Pancreas (tissue), 10 donors: Measurements from ENCODE around the gene PDE4B. TPM values are rescaled to one million over a fixed set of nuclear protein-coding genes. Genes with fewer than 3 reads are reported as not detected.

Experiments
- ATAC-seq, 4 donors: fragments of 200-7000 bp; cut with Tn5 transposase; one replicate each; pipeline versions ENCODE4 v1.8.0 to v1.9.1; 2020; ENCODE audit warnings: mild to moderate bottlenecking in 4 of 4, moderate library complexity in 4 of 4
- DNase-seq, 6 donors: peaks; one replicate each; pipeline ENCODE4 v3.0.0-alpha.2; 2020
- FAIRE-seq: peaks from 2 replicates; lab custom pipeline; 2012; peaks lifted over from hg19 to GRCh38; lab: Jason Lieb, UNC
- H3K27ac ChIP-seq, 4 donors: fragments of 200-600 bp; sonication (generic); 1 replicate in 3 of 4; 2 replicates in 1 of 4; pipeline versions ENCODE4 v1.5.0 to v1.8.0; 2020
- H3K27me3 ChIP-seq, 4 donors: fragments of 200-600 bp; one replicate each; pipeline ENCODE4 v1.8.0; 2021
- H3K36me3 ChIP-seq, 3 donors: fragments of 200-600 bp; sonication (generic) in 1 of 3; one replicate each; pipeline versions ENCODE4 v1.5.0 to v1.8.0; 2020 to 2021
- H3K4me1 ChIP-seq, 3 donors: fragments of 200-600 bp; one replicate each; pipeline ENCODE4 v1.8.0; 2021
- H3K4me3 ChIP-seq, 4 donors: fragments of 200-600 bp; sonication (generic) in 2 of 4; one replicate each; pipeline versions ENCODE4 v1.5.0 to v1.8.0; 2020 to 2021
- H3K9me3 ChIP-seq, 4 donors: fragments of 200-600 bp; one replicate each; pipeline ENCODE4 v1.8.0; 2021
- WGBS, 2 donors: extraction: QIAGEN DNeasy Blood & Tissue Kit; methylation state at CpG; one replicate each; pipeline ENCODE4 v1.1.7; 2013; 5-methylcytosine and 5-hydroxymethylcytosine counted together
- intact Hi-C, 3 donors: fragments of 100-400 bp; cut with DNase I; formaldehyde crosslinking; loops; one replicate each; pipeline versions ENCODE4 v1.11.1 to v1.14.2; 2022
- polyA plus RNA-seq, 2 donors: library from polyadenylated mRNA; stranded (reverse); fragments of 200-250 nt; gene quantifications; one replicate each; pipeline ENCODE4 v1.2.3, GENCODE V29; 2013
- total RNA-seq, 6 donors: library from RNA; stranded (reverse); fragmentation: NEBNext Ultra II Directional in 4 of 6; extraction: Animal tissue kit (Norgen Biotek cat#: 25700) in 4 of 6; gene quantifications; one replicate each; pipeline versions ENCODE4 v1.2.1 to v1.2.4, GENCODE V29; 2021 to 2023
- TF ChIP-seq, protein P1 (sequence below), 4 donors: fragments of 200-600 bp; sonication (generic) in 3 of 4; IDR thresholded peaks; one replicate each; pipeline versions ENCODE4 v1.5.0 to v1.8.0; 2021; ENCODE audit warnings: antibody characterized with exemption in 4 of 4
- donor health status: healthy with polysubstance abuse.
- donor health status: DM: no; HTN: no; CAD: no; lungs with moderate emphysema.
- donor health status: DM: no; HTN: no; CAD: no.
- donor health status: control.
- donor health status: control.
- donor health status: Bipolar disorder and iron deficiency.
- donor health status: DM: yes; HTN: yes; CAD: no.
- donor health status: DM: no; HTN: no; CAD: no.
- donor health status: DM: no; HTN: no; CAD: no.
- donor health status: DM: yes; HTN: yes; CAD: no.

PDE4B gene
- total and polyA plus RNA-seq, 8 donors: 0.23 to 3.7 (median 0.92) TPM

DNA sequence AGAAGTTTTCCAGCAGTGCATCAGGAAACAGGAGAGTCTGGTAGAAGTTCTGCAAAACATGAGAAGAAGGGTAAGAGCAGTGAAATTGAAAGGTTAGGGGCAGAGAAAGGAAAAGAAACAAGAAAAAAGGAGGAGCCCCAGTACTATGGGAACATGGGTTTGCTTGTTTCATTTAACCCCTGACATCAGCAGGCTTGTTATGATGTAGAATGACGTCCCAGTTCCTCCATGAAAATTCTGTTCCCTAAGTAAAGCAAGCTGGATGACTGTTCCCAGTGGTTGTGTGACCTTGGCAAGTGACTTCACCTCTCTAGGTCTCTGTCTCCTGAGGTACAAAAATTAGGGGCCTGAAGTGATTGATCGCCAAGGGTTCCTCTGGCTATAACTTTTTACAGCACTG is 472.6 kb downstream of the PDE4B start:
- H3K27me3 ChIP-seq: peaks cover 0 to 3% (median 0%) of the 10 kb centered on the region in 4 donors
- FAIRE-seq: no peak
- intact Hi-C loops: no loop called here
- H3K27ac ChIP-seq: no peak overlapping the region
- WGBS, 2 donors: 75 to 88% methylated on average over 2 of the region's 2 CpGs
- DNase-seq: no peak
- no peaks in the 10 kb centered on the region for H3K36me3 ChIP-seq
- ATAC-seq: no peak
- H3K4me1 ChIP-seq: no peaks in the 10 kb centered on the region
- H3K4me3 ChIP-seq: no peak overlapping the region
- TF ChIP-seq, protein P1, sequence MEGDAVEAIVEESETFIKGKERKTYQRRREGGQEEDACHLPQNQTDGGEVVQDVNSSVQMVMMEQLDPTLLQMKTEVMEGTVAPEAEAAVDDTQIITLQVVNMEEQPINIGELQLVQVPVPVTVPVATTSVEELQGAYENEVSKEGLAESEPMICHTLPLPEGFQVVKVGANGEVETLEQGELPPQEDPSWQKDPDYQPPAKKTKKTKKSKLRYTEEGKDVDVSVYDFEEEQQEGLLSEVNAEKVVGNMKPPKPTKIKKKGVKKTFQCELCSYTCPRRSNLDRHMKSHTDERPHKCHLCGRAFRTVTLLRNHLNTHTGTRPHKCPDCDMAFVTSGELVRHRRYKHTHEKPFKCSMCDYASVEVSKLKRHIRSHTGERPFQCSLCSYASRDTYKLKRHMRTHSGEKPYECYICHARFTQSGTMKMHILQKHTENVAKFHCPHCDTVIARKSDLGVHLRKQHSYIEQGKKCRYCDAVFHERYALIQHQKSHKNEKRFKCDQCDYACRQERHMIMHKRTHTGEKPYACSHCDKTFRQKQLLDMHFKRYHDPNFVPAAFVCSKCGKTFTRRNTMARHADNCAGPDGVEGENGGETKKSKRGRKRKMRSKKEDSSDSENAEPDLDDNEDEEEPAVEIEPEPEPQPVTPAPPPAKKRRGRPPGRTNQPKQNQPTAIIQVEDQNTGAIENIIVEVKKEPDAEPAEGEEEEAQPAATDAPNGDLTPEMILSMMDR (IDR thresholded peaks at IDR 0.05): no peak
- H3K9me3 ChIP-seq: no peaks in the 10 kb centered on the region

DNA sequence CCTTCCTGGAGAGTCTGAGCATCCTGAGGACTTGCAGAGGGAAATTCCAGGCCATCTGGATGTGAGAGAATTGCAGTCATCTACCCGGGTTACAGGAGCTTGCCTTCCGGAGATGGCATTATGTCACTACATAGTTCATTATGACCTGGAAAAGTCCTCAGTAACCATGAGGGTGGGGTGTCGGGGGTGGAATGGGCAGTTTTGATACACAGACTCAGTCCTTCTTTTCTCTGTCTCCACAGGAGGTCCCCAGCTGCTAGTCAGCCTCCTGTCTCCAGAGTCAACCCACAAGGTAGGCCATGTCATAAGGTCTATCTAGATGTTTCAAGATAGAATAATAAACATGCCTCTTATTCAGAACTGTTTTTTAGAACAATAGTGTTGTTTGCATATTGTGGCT is 473.1 kb downstream of the PDE4B start:
- 69 to 71% methylated on average over 3 of the region's 3 CpGs for WGBS, 2 donors
- no peak for ATAC-seq

DNA sequence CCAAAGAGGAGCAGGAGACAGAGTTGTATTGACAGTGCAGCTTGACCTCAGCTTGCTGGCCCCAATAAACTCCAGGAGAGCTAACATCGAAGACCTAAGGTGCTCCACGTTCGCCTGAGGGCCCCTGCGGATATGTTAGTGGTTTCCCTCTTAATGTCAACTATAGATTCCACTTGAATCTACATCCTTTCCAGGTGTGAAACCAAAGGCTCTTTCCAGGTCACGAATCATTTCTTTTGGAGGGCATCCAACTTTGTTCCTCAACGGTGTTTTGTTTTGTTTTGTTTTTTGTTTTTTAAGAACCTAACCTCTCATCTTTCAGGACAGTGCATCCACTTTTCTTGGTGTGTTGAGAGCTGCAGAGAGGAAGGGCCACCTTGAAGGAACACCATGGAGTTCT is 473.7 kb downstream of the PDE4B start:
- WGBS, 2 donors: 62 to 63% methylated on average over 6 of the region's 6 CpGs
- no peak for ATAC-seq
- DNase-seq: no peak
- TF ChIP-seq, protein P1 (IDR thresholded peaks at IDR 0.05): no peak
- H3K4me1 ChIP-seq: peaks cover 0 to under 1% (median 0%) of the 10 kb centered on the region in 3 donors
- no peak overlapping the region for H3K4me3 ChIP-seq
- FAIRE-seq: no peak
- intact Hi-C loops: no loop called here
- peaks cover 0 to 3% (median 0%) of the 10 kb centered on the region in 4 donors for H3K27me3 ChIP-seq
- no peaks in the 10 kb centered on the region for H3K36me3 ChIP-seq
- H3K27ac ChIP-seq: no peak overlapping the region
- H3K9me3 ChIP-seq: no peaks in the 10 kb centered on the region

More for the DNA sequence above, 473.1 kb downstream of the PDE4B start:
- DNase-seq: no peak
- no peak for FAIRE-seq
- H3K4me1 ChIP-seq: no peaks in the 10 kb centered on the region
- H3K36me3 ChIP-seq: no peaks in the 10 kb centered on the region
- no peak overlapping the region for H3K4me3 ChIP-seq
- no peak overlapping the region for H3K27ac ChIP-seq
- intact Hi-C loops: no loop called here
- H3K9me3 ChIP-seq: no peaks in the 10 kb centered on the region
- H3K27me3 ChIP-seq: peaks cover 0 to 3% (median 0%) of the 10 kb centered on the region in 4 donors
- TF ChIP-seq, protein P1 (IDR thresholded peaks at IDR 0.05): no peak

DNA sequence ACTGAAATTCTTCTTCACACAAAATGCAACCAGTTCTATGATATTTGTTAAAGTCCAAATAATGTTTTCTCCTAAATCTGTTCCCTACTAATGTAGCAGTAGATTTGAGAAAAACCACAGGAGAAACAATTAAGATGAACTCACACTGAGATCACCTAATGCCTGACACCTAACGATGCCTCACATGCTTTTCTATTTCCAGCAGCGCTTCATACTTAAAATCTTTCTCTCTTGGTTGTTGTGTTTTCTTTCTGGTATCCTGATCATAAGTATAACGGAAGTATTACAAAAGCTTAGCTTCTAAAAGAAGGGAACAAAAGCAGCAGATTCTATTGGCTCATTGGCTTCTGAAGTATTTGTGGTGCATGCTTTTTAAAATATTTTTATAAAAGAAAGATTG is 474.1 kb downstream of the PDE4B start:
- peaks cover 0 to 5% (median under 1%) of the 10 kb centered on the region in 3 donors for H3K4me1 ChIP-seq
- H3K27me3 ChIP-seq: peaks cover 0 to 3% (median 0%) of the 10 kb centered on the region in 4 donors
- DNase-seq (no peak), FAIRE-seq (no peak), ATAC-seq (no peak)
- H3K4me3 ChIP-seq: no peak overlapping the region
- intact Hi-C loops: no loop called here
- 84 to 87% methylated on average over 3 of the region's 3 CpGs for whole genome bisulfite sequencing, 2 donors
- TF ChIP-seq, protein P1 (IDR thresholded peaks at IDR 0.05): no peak
- H3K27ac ChIP-seq: no peak overlapping the region
- H3K36me3 ChIP-seq: no peaks in the 10 kb centered on the region
- H3K9me3 ChIP-seq: no peaks in the 10 kb centered on the region

DNA sequence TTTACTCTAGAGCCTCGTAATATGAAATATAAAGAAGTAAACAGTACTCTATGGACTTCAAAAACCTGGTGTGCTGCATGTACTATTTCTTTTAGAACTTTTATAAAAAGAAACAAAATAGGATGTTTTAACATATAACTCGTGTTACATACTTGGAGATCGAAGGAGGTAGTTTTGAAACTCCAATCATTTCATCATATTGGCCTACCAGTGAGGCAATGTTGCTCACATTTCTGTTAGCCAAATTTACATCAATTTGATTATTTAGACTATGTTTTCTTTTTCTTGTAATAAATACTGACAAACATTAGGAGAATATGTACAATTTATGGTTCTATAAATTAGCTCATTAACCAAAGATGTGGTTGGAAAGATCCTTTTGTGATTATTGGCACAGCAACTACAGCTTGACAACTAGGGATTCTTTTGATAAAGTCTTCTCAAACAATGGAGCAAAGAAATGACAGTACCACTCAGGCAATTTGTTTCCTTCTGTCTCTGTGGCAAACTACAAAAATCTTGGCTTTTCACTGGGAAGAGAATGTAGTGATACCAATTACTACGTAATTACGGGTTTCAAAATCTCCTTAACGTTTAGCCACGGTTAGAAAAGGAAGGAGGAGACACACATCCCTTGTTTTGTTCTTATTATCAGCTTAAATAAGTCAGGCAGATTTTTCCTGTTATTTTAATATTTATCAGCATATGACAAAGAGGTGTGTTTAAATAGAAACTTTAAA is 474.7 kb downstream of the PDE4B start:
- no peak overlapping the region for H3K27ac ChIP-seq
- ATAC-seq: no peak
- no peaks in the 10 kb centered on the region for H3K9me3 ChIP-seq
- no peaks in the 10 kb centered on the region for H3K36me3 ChIP-seq
- peaks cover 0 to 9% (median 3%) of the 10 kb centered on the region in 3 donors for H3K4me1 ChIP-seq
- H3K27me3 ChIP-seq: peaks cover 0 to 3% (median 0%) of the 10 kb centered on the region in 4 donors
- FAIRE-seq: no peak
- 71 to 73% methylated on average over 7 of the region's 7 CpGs for WGBS, 2 donors
- H3K4me3 ChIP-seq: no peak overlapping the region
- no peak for DNase-seq
- TF ChIP-seq, protein P1 (IDR thresholded peaks at IDR 0.05): no peak
- intact Hi-C loops: no loop called here
